Activated CD4-positive, alpha-beta T cell treated with anti-CD3 and anti-CD28 coated beads, Interleukin-2, amount 50 U/mL, for 4 hours (primary cell): Measurements from ENCODE around the gene CUBN.
"Not testable (repeated sequence)": the region's sequence is repeated elsewhere in the genome, so short reads cannot be mapped to it uniquely, and the experiment has no call there.

Experiments
- DNase-seq, 2 experiments: peaks; one replicate each; pipeline ENCODE4 v3.0.0-alpha.2; 2020

CUBN gene

DNA sequence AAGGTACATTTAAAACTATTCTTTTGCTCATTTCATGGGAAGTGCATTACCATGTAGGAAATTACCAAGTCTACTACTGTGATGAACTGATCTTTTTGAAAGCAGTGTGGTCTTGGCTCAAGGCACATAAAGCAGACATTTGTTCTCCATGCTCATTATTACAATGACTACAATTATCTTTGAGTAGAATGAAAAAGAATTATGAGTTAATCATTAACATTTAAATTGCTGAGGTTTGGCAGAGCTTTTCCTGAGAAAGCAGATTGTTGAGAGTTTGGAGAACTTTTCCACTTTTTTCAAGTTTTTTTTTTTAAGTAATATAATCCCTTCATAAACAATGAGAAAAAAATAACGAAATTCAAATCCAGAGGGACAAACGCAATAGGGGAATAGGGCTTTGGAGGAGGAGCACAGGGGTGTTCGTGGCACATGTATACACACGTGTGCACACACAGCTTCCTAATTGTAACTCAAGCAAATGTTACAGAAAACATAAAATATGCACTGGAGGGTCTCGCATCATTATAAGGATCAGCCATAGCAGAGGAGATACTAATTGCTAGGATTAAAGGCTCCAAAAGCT lies 8.9 kb upstream of the CUBN start:
- no peak for DNase-seq

DNA sequence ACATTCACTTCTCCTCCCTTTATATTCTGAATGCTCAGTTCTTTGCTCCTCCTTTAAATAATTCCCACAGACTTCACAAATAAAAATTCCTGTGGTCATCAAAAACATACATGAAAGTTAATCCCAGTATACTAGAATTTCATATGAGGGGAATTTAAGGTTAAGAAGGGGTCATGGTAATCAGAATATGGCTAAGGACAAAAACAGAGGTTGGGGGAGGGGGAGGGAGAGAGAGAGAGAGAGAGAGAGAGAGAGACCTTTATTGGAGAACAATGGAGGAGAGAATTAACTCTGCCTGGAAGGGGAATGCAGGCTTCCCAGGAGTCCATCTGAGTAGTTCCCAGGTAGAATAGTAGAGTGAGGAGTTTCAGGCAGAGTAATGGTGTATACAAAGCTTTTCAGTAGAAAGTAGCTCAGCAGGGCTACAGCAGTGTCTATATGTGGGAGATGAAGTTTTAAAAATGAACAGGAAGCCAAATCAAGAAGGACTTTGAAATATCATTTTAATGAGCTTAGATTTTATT lies 5.2 kb upstream of the CUBN start:
- no peak for DNase-seq

DNA sequence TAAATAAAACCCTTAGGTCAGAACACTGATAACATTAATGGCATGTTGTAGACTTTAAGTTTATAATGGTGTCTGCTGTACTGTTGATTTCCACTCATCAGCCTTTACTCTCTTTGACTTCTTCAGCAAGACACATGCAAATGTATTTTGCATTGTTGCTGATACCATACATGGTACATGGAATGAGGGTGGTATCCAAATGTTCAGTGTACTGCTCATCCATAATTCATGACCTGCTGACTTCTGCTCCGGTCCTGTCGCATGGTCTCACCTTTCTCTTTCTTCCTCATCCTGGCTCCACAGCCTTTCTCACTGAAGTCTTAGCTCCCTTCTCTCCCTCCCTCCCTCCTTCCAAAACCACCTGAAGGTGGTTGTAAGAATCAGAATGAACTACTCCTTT lies 4.7 kb upstream of the CUBN start:
- no peak for DNase-seq

DNA sequence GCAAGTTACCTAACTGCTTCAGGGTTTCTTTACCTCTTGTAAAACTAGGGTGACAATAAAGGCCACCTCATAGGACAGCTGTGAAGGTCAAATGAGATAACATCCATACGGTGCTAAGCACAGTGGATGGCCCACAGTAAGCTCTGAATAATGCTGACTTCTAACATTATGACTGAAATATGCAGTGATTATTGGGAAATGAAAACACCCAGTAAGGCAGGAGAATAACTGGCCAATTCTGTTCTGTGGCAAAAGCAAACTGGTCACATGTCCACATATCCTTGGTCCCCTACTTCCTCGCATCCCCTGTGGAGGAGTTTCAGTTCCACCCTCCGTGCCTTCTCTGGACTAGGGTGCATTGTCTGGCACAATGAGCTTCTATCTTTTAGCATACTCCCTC lies 1.4 kb downstream of the CUBN start:
- no peak for DNase-seq

DNA sequence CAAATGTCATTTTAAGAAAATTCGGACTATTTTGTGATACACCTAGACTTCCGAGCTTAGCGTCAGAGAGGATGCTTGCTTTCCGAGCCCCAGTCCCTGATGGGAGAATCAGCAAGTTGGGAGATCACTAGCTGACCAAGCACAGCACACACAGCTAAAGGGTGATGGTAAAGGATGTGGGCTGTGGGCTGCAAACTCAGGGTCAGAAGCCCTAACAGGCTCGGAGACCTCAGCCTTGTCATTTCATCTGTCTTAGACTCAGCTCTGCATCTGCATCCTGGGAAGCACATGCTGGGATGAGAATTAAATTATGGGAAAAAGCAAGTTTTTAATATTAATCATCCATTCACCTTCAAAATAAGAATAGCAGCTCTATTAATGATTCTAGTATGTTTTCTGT lies 3.3 kb downstream of the CUBN start:
- DNase-seq = no peak

DNA sequence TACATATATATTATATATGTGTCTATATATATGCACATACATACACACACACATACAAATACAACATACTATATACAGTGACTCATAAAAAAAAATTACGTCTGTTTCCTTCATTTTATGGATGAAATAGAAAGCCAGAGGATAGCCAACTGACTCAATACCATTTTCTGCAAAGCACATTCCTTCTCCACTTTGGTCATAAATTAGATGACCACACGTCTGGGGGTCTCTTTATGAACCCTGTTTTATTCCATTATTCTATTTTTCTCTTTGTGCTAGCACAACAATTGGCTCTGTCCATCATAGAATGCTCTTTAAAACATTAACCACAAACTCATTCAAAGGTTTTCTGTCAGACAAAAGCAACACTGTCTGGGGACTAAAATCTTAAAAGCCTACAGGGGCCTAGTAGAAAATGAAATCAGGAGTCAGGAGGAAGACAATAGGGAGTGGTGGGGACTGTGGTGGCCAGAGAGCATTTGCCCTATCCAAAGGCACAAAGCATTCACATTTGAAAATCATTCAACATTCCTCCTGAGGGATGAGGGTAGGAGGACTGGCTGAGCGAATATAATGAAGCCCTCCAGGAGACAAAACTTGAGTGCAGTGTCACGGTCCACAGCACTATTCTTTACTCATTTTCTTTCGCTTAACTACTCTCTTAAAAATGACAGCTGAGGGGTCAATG lies 4.3 kb downstream of the CUBN start:
- DNase-seq = no peak

DNA sequence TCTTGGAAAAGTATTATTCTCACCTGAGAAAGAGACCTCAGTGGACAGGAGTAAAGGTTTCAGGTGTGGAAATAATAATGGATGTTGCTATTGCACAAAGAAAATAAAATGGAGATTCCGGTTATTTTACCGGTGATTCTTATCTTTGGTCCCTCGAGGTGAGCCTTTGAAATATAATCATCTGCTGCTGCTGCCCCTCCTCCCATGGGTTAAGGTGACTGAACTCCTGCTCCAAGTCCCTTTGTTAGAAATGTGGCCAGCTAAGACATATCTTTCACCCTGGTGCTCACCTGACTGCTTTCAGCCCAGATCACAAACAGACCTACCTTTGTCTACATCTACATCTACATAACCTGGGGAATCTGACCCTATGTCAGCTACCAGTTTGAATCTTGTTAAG lies 5.7 kb downstream of the CUBN start:
- DNase-seq = no peak

DNA sequence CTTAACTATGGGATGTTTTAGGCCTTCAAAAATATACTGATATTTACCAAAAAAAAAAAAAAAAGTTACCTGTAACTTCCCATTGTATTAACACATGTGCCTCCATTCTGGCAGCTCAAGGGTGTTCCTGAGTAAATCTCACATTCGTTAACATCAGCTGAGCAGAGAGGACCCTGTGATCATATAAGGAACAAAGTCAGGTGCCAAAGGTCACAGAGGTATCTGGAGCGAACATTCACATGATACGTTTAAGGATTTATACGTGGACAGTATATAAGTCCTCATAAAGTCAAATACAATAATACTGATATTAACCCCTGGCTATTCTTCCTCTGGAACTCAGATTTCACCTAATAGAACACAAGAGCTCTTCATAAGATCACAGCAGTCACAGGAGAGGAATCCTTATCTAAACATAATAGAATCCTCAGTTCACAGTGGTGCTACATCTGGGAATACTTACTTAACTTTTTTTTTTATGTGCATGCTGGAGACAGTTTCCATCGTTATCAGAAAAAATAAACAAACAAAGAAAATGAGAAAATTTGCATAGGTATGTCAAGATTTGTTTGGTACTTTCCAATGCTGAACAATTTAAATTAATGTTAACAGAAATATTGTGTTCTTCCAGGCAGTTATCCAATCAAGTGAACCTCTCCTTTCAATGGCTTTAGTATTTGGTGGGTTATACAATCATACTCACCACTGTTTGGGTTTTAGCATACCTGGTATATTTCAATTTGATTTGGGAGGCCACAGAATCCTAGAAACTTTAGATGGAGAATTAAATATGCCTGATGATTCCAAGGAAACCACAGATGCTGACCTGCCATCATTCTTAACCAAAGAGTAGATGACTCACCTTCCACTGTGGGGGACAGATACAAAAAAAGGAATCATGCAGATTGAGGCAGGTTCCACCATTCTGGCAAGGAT lies 6.6 kb downstream of the CUBN start:
- no peak for DNase-seq

DNA sequence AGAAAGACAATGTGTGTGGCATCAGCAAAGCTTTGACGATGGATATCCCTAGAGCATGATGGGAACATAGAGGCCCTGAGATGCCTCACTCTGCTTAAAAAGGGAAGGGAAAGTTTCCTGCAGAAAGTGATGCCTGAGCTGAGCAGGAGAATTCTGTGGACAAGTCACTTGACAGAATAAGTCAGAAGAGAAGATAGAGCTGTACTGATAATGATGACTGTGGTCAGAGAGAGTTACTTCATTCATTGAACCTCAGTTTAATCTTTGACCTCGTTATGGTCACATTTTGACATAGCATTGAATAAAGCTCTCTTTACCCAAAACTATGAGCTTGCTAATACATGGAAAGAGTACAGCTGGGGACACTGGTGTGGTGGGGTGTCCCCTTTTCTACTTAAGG lies 7.6 kb downstream of the CUBN start:
- no peak for DNase-seq

DNA sequence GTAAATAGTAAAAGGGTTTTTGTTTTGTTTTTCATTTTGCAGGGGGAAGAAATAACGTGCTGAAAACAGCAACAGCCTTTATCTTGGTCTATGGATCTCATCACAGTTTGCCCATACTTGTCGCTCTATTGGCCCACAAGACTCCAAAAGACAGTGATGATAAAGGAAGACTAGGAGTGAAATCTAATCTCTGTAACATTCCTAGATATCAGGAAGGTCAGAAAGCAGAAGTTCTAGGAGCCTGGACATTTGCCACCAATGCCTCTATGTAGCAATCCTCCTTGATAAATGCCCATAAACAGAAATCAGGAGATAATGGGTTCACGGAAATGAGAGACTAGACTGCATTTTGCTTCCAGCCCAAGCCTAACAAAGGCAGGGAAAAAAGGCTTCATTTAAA lies 8.9 kb downstream of the CUBN start:
- DNase-seq = no peak

DNA sequence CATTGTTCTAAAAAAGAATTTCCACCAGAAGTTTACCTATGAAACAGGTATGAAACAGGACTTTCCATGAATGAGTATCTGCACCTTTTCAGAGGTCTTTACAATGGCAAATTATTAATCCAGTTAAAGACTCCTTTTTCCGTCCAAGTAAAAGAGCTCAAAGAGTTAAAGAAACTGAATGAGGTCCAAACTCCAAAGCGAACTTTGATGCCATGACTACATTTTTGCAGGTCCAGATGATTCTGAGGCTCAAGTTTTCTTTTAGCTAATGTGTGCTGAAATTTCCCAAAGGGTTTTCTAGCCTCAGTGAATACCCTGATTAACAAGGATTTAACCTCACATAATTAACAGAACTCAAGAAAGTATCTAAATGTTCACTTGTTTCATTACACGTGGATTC lies 9.8 kb downstream of the CUBN start:
- no peak for DNase-seq

DNA sequence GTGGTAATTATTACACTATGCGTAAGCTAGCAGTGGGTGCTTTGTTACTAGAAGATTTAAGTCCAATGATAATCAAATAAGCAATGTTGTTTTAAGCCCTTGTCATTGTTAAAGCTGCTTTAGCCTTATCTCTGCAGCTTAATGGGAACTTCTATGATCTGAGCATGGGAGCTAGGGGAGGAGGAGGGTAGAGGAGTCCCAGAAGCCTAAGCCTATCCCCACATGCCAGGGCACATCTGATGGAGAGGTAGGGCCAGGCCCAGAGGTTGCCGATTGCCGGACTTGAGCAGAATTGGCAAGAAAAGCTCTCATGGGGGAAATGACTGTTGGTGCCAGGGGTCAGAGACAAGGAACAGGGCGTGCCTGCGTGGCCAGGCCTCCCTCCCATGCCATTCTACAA lies 13.4 kb downstream of the CUBN start:
- no peak for DNase-seq

DNA sequence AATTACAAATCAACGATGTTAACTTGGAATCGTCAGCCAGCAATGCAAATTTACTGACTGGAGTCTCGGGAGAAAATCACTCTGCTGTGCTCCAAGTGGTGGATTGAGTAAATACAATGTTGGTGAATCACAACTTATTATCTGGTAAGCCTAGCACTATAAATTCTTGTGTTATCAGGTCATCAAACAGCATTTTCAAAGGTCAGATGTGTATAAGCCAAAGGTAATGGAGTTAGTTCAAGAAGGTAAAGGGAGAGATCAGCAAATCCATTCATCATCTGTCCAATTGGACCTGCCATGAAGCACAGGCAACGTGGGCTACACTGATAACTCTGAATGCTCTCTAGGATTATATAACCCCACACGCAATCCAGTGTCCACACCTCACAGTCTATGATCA lies 13.9 kb downstream of the CUBN start:
- DNase-seq = no peak

DNA sequence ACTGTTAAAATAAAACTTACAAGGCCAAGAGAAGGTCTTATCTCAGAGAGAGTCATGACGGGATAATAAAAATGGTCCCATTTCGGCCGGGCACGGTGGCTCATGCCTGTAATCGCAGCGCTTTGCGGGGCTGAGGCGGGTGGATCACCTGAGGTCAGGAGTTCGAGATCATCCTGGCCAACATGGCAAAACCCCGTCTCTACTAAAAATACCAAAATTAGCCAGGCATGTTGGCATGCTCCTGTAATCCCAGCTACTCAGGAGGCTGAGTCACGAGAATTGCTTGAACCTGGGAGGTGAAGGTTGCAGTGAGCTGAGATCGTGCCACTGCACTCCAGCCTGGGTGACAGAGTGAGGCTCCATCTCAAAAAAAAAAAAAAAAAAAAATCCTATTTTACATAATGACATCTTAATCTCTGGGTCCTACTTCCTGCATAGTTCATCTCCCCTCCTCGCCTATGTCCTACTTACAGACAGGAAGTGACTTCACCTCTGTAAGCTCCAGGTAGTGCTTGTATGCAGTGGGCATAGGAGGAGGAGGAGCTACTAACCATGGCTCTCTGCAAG lies 14.7 kb downstream of the CUBN start:
- DNase-seq = not testable (repeated sequence)

DNA sequence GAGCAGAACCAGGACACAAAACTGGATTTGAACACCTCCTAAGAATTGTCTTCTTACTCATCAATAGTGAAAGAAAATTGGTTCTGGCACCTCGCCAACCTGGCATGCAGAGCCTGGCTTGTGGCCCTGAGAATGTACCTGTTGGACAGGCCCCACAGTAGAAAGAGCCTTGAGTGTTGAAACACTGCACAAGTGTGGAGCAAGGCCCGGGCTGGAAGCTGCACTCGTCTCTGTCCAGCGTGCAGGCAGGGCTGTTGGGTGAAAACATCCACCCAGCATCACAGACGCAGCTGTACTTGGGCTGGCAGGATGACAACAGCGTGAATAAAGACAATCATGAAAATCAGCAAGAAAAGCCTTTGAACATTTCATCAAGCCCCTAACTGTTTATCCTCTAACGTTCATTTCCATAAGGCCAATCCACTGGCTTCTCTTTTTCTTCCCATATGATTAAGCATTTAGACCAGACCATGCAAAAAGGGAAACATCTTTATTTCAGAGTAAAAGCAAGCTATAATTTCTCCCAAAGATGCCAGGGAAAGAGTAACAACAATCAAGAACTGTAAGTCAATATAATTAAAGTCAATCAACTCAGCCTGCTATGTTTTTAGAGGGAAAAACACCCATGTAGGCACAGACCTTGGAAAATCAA lies 15.6 kb downstream of the CUBN start:
- no peak for DNase-seq

DNA sequence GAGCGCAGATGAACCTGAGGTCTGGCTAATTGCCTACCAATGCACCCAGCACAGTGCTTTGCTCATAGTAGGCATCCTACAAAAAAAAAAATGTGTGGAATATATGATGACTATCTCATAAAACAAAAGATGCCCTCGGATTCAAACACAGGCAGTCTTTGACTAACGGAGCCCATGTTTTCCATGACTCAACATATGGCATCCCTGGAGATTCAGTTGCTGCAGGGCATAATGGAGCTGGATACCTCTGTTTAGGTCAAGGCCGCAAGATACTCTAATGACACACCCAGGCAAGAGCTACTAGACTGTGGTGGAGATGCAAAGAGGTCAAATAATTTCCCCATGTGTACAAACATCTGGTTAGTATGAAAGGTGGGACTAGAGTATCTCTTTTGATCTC lies 16.3 kb downstream of the CUBN start:
- DNase-seq = no peak

DNA sequence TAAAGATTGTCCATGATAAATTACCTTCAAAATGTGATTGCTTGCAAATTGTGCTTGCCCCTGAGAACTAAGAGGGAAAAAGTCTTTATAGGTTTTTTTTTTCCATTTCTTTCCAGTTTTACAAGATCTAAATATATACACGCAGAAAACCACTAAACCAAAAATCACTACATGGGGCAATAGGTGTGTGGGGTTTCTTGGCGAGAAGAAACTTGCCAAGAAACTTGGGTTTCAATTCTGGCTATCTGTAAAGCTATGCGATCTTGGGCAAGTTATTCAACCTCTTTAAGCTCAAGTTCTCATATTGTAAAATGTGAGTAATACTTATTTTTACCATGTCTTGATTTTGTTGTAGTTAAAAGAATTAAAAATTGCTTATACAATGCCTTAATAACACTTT lies 17.0 kb downstream of the CUBN start:
- DNase-seq = no peak

DNA sequence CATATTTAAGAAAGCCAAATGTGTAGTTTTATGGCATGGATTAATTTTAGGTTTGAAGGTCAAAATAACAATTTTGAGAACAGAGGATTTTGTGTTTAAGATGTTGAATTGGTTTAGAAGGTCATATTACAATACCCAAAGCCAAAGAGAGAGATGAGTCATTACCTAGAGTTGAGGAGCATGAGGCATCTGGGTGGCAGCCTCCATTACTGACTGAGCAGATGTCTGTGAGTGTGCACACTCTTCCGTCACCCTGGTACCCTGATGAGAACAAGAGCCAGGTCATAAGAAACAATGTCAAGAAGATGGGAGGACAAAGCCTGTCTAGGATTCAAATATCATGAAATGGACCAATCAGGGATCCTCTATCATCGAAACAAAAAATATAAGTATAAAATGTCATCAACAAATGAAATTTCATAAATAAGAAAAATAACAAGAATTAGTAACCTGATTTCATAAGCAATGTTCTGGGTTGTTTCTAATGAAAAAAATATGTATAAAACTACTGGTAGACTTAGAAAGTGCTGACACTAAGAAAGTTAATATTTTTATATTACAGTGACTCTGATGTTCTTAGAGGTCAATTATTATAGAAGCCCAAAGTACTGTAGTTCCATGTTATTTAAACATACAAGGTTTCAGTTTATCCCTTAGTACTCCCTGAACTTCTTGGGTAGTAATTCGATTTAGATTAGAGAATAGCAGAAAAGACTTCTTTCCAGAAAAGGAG lies 20.0 kb downstream of the CUBN start:
- DNase-seq = peak in 1 of 2 experiments; percentile 6

DNA sequence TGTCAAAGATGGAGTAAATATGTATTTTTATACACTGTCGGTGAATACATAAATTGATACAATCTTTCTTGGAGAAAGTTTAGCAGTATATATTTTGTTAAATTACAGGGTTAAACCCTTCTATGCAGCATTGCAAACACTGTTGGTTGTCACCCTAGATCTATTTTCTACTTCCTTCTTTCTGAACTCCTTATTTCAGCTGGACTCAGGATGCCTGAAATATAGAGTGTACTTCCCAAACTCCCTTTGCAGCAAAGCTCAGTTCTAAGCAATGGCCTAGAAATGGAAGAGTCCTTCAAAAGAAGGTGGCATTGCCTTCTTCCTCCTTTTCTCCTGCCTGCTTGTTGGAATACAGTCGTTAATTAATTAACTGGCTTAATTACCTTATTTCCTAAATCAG lies 20.6 kb downstream of the CUBN start:
- no peak for DNase-seq

DNA sequence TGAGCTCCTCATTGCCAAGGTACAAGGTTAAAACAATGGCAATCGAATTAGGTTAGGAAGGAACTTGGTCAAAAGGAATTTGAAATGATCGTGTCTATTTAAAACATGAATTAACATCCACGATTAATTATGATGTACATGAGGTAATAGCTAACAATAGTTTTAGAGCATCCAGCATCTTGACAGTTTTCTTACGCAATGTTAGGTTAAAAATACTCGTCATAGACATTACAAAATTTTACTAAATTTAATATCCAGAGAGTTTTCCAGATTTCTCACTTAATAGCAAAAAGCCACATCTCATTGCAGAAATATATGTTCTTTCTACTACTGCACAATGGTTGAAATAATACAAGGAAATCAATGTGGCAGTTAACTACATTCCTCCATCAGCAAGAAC lies 22.6 kb downstream of the CUBN start:
- no peak for DNase-seq

DNA sequence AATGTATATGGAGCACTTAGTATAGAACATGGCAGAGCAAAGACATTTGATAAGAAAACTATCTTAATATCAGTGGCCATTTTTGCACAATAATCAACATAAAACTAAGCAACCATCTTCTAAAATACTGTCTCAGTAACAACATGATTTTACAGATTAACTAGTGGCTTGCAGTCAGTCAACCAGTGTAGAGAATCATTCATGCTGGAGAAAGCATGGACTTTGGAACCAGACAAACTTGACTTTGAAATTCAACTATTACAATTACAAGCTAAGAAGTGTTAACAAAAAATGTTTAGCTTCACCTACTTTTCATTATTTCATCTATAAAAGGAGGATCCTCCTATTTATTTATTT lies 27.7 kb downstream of the CUBN start:
- DNase-seq = no peak

DNA sequence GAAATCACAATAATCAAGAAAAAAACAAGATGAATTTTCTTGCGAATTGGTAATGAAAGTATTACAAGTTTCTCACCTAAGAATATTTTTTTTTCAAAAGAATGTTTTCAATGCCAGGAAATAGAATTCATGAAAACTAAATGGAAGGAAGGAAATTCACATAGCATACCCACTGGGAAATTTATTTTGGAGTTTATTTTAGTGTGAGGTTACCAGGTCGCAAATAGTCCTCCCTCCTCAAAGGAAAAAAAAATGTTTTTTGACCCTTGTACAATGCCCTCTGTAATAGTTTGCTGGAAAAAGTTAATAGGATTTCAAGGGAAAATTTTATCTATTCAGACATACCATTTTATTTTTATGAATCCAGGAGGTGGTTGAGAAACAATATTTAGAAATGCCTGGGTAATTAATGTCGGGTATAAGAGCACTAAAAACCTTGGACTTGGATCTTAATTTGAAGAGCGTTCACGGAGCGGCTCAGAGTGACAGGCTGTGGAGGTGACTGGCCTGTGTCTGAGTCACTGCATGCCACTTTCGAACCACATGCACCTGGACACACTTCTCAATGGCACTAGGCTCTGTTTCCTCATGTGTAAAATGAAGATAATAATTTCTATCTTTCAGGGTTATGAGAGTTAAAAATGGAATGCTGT lies 28.2 kb downstream of the CUBN start:
- no peak for DNase-seq
